T-cell (primary cell): Measurements from ENCODE around the gene RARG. TPM values are rescaled to one million over a fixed set of nuclear protein-coding genes. Genes with fewer than 3 reads are reported as not detected.

Source experiments
- ATAC-seq, 4 experiments: fragments of 200-7000 bp in 3 of 4; fragments of 150-1000 bp in 1 of 4; cut with Tn5 transposase; replicated peaks in 1 of 4; 1 replicate in 3 of 4; 2 replicates in 1 of 4; pipeline ENCODE4 v1.10.0; 2021; ENCODE audit warnings: moderate library complexity in 3 of 4, mild to moderate bottlenecking in 2 of 4, moderate number of reproducible peaks in 1 of 4
- CTCF ChIA-PET, 2 donors: fragments of 300-600 bp; sonication (Branson Sonifier 250); formaldehyde crosslinking; loops; one replicate each; lab custom pipeline; 2022; ENCODE audit warnings: antibody characterized with exemption in 2 of 2; lab: Charles Lee
- POLR2A ChIA-PET, 2 donors: fragments of 300-600 bp; sonication (Branson Sonifier 250); formaldehyde crosslinking; loops; one replicate each; lab custom pipeline; 2022; ENCODE audit warnings: antibody characterized with exemption in 2 of 2; lab: Charles Lee
- DNase-seq, 35 experiments: peaks; one replicate each; pipeline versions ENCODE4 v3.0.0 to v3.0.0-alpha.2; 2013 to 2023
- H3K27ac ChIP-seq: one replicate; pipeline ENCODE4 v1.5.1; 2013; ENCODE audit warnings: low read length
- H3K27me3 ChIP-seq, 2 experiments: replicated peaks in 1 of 2; 1 replicate in 1 of 2; 2 replicates in 1 of 2; pipeline versions ENCODE4 v1.6.1 to v1.7.0; 2013; ENCODE audit warnings: low read length in 1 of 2, mixed read lengths in 1 of 2; ENCODE audit not compliant: control insufficient read depth in 2 of 2, insufficient read depth in 2 of 2; ENCODE audit errors: extremely low read depth in 1 of 2
- H3K36me3 ChIP-seq, 2 donors: 1 replicate in 1 of 2; 2 replicates in 1 of 2; pipeline versions ENCODE4 v1.6.1 to v1.7.0; 2013; ENCODE audit warnings: low read length in 1 of 2; ENCODE audit not compliant: control insufficient read depth in 2 of 2, insufficient read depth in 1 of 2; ENCODE audit errors: extremely low read depth in 1 of 2
- H3K4me1 ChIP-seq, 2 experiments: 1 replicate in 1 of 2; 2 replicates in 1 of 2; pipeline versions ENCODE4 v1.6.1 to v1.7.0; 2013; ENCODE audit warnings: low read length in 2 of 2, mixed read lengths in 1 of 2; ENCODE audit not compliant: insufficient read depth in 2 of 2, control insufficient read depth in 1 of 2; ENCODE audit errors: extremely low read depth in 1 of 2
- H3K4me3 ChIP-seq, 2 donors: 1 replicate in 1 of 2; 2 replicates in 1 of 2; pipeline versions ENCODE4 v1.5.1 to v1.7.0; 2013; ENCODE audit warnings: mild to moderate bottlenecking in 2 of 2, low read length in 1 of 2, moderate library complexity in 1 of 2; ENCODE audit not compliant: control insufficient read depth in 1 of 2; ENCODE audit errors: extremely low read depth in 1 of 2
- H3K9me3 ChIP-seq: 2 replicates; pipeline ENCODE4 v1.7.0; 2013
- H3K27ac Mint-ChIP-seq, 2 donors: one replicate each; pipeline ENCODE4 v1.8.0; 2020 to 2021; ENCODE audit warnings: mild to moderate bottlenecking in 2 of 2, mixed read lengths in 2 of 2
- H3K27me3 Mint-ChIP-seq, 2 donors: one replicate each; pipeline ENCODE4 v1.8.0; 2021 to 2022; ENCODE audit warnings: mixed read lengths in 2 of 2
- H3K36me3 Mint-ChIP-seq: one replicate; pipeline ENCODE4 v1.8.0; 2021; ENCODE audit warnings: mixed read lengths
- H3K4me1 Mint-ChIP-seq, 3 donors: one replicate each; pipeline ENCODE4 v1.8.0; 2020 to 2022; ENCODE audit warnings: mixed read lengths in 3 of 3, mild to moderate bottlenecking in 1 of 3
- H3K4me3 Mint-ChIP-seq, 3 donors: one replicate each; pipeline ENCODE4 v1.8.0; 2020 to 2022; ENCODE audit warnings: mild to moderate bottlenecking in 3 of 3, mixed read lengths in 3 of 3, moderate library complexity in 3 of 3
- H3K9me3 Mint-ChIP-seq, 3 donors: one replicate each; pipeline ENCODE4 v1.8.0; 2020 to 2022; ENCODE audit warnings: mixed read lengths in 3 of 3
- WGBS: methylation state at CpG from one replicate; pipeline ENCODE4 v1.1.5; 2013; ENCODE audit warnings: missing lambda C conversion rate; ENCODE audit not compliant: insufficient coverage; 5-methylcytosine and 5-hydroxymethylcytosine counted together
- total RNA-seq, 35 experiments: library from RNA in 6 of 35; stranded (reverse) in 6 of 35; fragments of 120-200 nt in 1 of 35; gene quantifications; one replicate each; pipeline versions ENCODE4 v1.2.1 to v1.2.4 and lab custom pipeline; 2013 to 2026

Gene RARG
- total RNA-seq, 5 donors from 2014 or later (not counting 1 experiment from before 2014, with no cell fraction given): 20.3 to 91.3 (median 74.2) TPM

- no peak for DNase-seq
- CTCF ChIA-PET: interaction anchor here in 1 of 2 donors (0.6 to 1.3 kb wide), 5 partner anchors 22 to 190 kb away, joined by 3 to 4 read pairs (median 3); partner anchors contain the start of gene ESPL1
- H3K27me3 Mint-ChIP-seq: no peaks in the 10 kb centered on the region
- Histone ChIP-seq H3K4me3 (no peak overlapping the region), H3K4me1 (peaks cover 38 to 87% of the 10 kb centered on the region in 2 experiments), H3K36me3 (peaks cover 0 to 2% of the 10 kb centered on the region in 2 donors), H3K9me3 (no peaks in the 10 kb centered on the region), H3K27me3 (no peaks in the 10 kb centered on the region), H3K27ac (peak overlapping the region; percentile 82)
- POLR2A ChIA-PET: no interaction called here
- peaks cover 9% of the 10 kb centered on the region for H3K36me3 Mint-ChIP-seq
- peak overlapping the region; percentile 94 to 98 for H3K27ac Mint-ChIP-seq
- no CpG with 5 or more reads among the region's 4 CpGs for WGBS
- no peaks in the 10 kb centered on the region for H3K9me3 Mint-ChIP-seq
- no peak for ATAC-seq
- peak overlapping the region; percentile 68 to 95 (median 75) for H3K4me3 Mint-ChIP-seq
- H3K4me1 Mint-ChIP-seq: peaks cover 60 to 78% (median 67%) of the 10 kb centered on the region in 3 donors
Observed at GRCh38 chr12:53222806-53223261, 9.2 kb downstream of the RARG start.

- Histone ChIP-seq H3K4me1 (peaks cover 43 to 88% of the 10 kb centered on the region in 2 experiments), H3K36me3 (peaks cover 0 to 2% of the 10 kb centered on the region in 2 donors), H3K9me3 (no peaks in the 10 kb centered on the region), H3K4me3 (peak overlapping the region in 1 of 2 donors; percentile 33), H3K27me3 (no peaks in the 10 kb centered on the region), H3K27ac (peak overlapping the region; percentile 82)
- Mint-ChIP-seq H3K4me1 (peaks cover 65 to 82% (median 71%) of the 10 kb centered on the region in 3 donors), H3K27ac (peak overlapping the region; percentile 94 to 98), H3K36me3 (peaks cover 9% of the 10 kb centered on the region), H3K9me3 (no peaks in the 10 kb centered on the region), H3K27me3 (no peaks in the 10 kb centered on the region), H3K4me3 (peak overlapping the region; percentile 68 to 95 (median 75))
- ChIA-PET POLR2A (no interaction called here), CTCF (interaction anchor here in 1 of 2 donors (0.6 to 1.3 kb wide), 2 partner anchors 29 to 72 kb away, joined by 3 read pairs; a partner anchor contains a TSS)
- ATAC-seq (no peak), DNase-seq (no peak)
- WGBS: no CpG with 5 or more reads among the region's 5 CpGs
Observed at GRCh38 chr12:53222170-53222721, 9.8 kb downstream of the RARG start.

- H3K4me1 ChIP-seq: peaks cover 50 to 88% of the 10 kb centered on the region in 2 experiments
- under 1% methylated on average over 51 of the region's 72 CpGs for WGBS
- peak in 12 of 35 experiments; percentile 18 to 64 (median 43) for DNase-seq
- ChIA-PET POLR2A (no interaction called here), CTCF (interaction anchor here in 1 of 2 donors (2.3 kb wide), 1 partner anchor 12 kb away, joined by 12 read pairs; no protein-coding TSS in a partner anchor)
- Mint-ChIP-seq H3K27ac (peak overlapping the region; percentile 94 to 98), H3K4me3 (peak overlapping the region; percentile 95 to 98 (median 96)), H3K36me3 (peaks cover 5% of the 10 kb centered on the region), H3K4me1 (peaks cover 69 to 83% (median 72%) of the 10 kb centered on the region in 3 donors), H3K9me3 (no peaks in the 10 kb centered on the region), H3K27me3 (no peaks in the 10 kb centered on the region)
- peak overlapping the region; percentile 58 to 82 for H3K4me3 ChIP-seq
- no peaks in the 10 kb centered on the region for H3K9me3 ChIP-seq
- no peaks in the 10 kb centered on the region for H3K36me3 ChIP-seq
- ATAC-seq: peak; percentile 17 to 23 (median 19)
- peak overlapping the region; percentile 98 for H3K27ac ChIP-seq
- H3K27me3 ChIP-seq: no peaks in the 10 kb centered on the region
Observed at GRCh38 chr12:53221203-53222080, 10.6 kb downstream of the RARG start.

GRCh38 chr12:53220694-53221202 is 11.3 kb downstream of the RARG start:
- Mint-ChIP-seq H3K9me3 (no peaks in the 10 kb centered on the region), H3K36me3 (peaks cover 5% of the 10 kb centered on the region), H3K4me1 (peaks cover 72 to 85% (median 75%) of the 10 kb centered on the region in 3 donors), H3K27me3 (no peaks in the 10 kb centered on the region), H3K4me3 (peak overlapping the region; percentile 95 to 98 (median 96)), H3K27ac (peak overlapping the region; percentile 91 to 97)
- Histone ChIP-seq H3K4me1 (peaks cover 49 to 91% of the 10 kb centered on the region in 2 experiments), H3K36me3 (no peaks in the 10 kb centered on the region), H3K4me3 (peak overlapping the region; percentile 58 to 82), H3K27me3 (no peaks in the 10 kb centered on the region), H3K9me3 (no peaks in the 10 kb centered on the region), H3K27ac (peak overlapping the region; percentile 98)
- ChIA-PET POLR2A (interaction anchor here (0.5 to 0.6 kb wide), 3 partner anchors 32 to 55 kb away, joined by 5 to 9 read pairs (median 5); no protein-coding TSS in a partner anchor), CTCF (interaction anchor here (0.6 to 2.3 kb wide), 15 partner anchors 8 to 159 kb away, joined by 3 to 12 read pairs (median 3); partner anchors contain the start of genes ESPL1 (in 1 of the 2), MYG1 (in 1 of the 2) and SP1 (in 1 of the 2))
- peak; percentile 61 to 69 (median 62) for ATAC-seq
- peak in 33 of 35 experiments; percentile 50 to 90 (median 66) for DNase-seq
- WGBS: 0% methylated on average over 27 of the region's 42 CpGs

- ChIA-PET CTCF (interaction anchor here (0.6 to 2.3 kb wide), 17 partner anchors 8 to 160 kb away, joined by 3 to 17 read pairs (median 4); partner anchors contain the start of genes ESPL1 (in 1 of the 2), MYG1 (in 1 of the 2) and SP1 (in 1 of the 2)), POLR2A (interaction anchor here (0.5 to 0.7 kb wide), 5 partner anchors 8 to 55 kb away, joined by 4 to 9 read pairs (median 5); no protein-coding TSS in a partner anchor)
- peaks cover 72 to 82% (median 75%) of the 10 kb centered on the region in 3 donors for H3K4me1 Mint-ChIP-seq
- no peaks in the 10 kb centered on the region for H3K27me3 ChIP-seq
- no peaks in the 10 kb centered on the region for H3K9me3 ChIP-seq
- H3K27me3 Mint-ChIP-seq: no peaks in the 10 kb centered on the region
- H3K9me3 Mint-ChIP-seq: no peaks in the 10 kb centered on the region
- 0% methylated on average over 17 of the region's 53 CpGs for WGBS
- ATAC-seq: peak; percentile 66 to 75 (median 72)
- peak overlapping the region; percentile 95 to 98 (median 96) for H3K4me3 Mint-ChIP-seq
- H3K36me3 ChIP-seq: peaks cover 0 to 5% of the 10 kb centered on the region in 2 donors
- DNase-seq: peak; percentile 68 to 91 (median 82)
- peaks cover 50 to 91% of the 10 kb centered on the region in 2 experiments for H3K4me1 ChIP-seq
- peak overlapping the region; percentile 92 to 99 for H3K27ac Mint-ChIP-seq
- H3K27ac ChIP-seq: peak overlapping the region; percentile 92
- peaks cover 5% of the 10 kb centered on the region for H3K36me3 Mint-ChIP-seq
- peak overlapping the region; percentile 82 to 85 for H3K4me3 ChIP-seq
Observed at GRCh38 chr12:53219956-53220693, 11.9 kb downstream of the RARG start.
